GM12872 (cell line): ENCODE measurements around the gene PLPP3.

Experiments used
- CTCF ChIP-seq: IDR thresholded peaks from 3 replicates; pipeline ENCODE4 v1.5.1; 2011; ENCODE audit warnings: low read depth, mild to moderate bottlenecking, low read length, moderate library complexity; ENCODE audit not compliant: insufficient read depth

Gene PLPP3

GRCh38 chr1:56578138-56578962 lies 1.0 kb downstream of the PLPP3 start:
- no peak for TF ChIP-seq CTCF

- no peak for TF ChIP-seq CTCF
These were observed 1.8 kb downstream of the PLPP3 start for GRCh38 chr1:56577406-56578137.

GRCh38 chr1:56576880-56577405 lies 2.4 kb downstream of the PLPP3 start:
- TF ChIP-seq CTCF: peak; percentile 43; the same call in 2 of the 3 replicates

- no peak for TF ChIP-seq CTCF
These were observed 3.5 kb downstream of the PLPP3 start for GRCh38 chr1:56575865-56576264.

GRCh38 chr1:56574794-56575193 lies 4.6 kb downstream of the PLPP3 start:
- TF ChIP-seq CTCF: no peak

- TF ChIP-seq CTCF: no peak
These were observed 6.1 kb downstream of the PLPP3 start for GRCh38 chr1:56573311-56573710.

- TF ChIP-seq CTCF: no peak
These were observed 6.9 kb downstream of the PLPP3 start for GRCh38 chr1:56572334-56573050.
